Activated T-helper 1 cell treated with anti-CD3 and anti-CD28 coated beads, Interleukin-2, amount 50 U/mL, for 16 hours (primary cell): ENCODE data around the gene C11orf68.

Experiments
- DNase-seq, 2 donors: peaks; one replicate each; pipeline ENCODE4 v3.0.0-alpha.2; 2020; ENCODE audit warnings: low read depth in 1 of 2, low spot score in 1 of 2

Gene C11orf68

GRCh38 chr11:65872586-65873317 is 46.1 kb downstream of the C11orf68 start, which contains the start of gene EFEMP2:
Gene EFEMP2, minus strand, starts transcription at chr11:65872800. Its CDS starts 446 bp downstream, at chr11:65872354.
- DNase-seq = no peak

- DNase-seq = no peak
Measured at GRCh38 chr11:65871811-65872548, 46.9 kb downstream of the C11orf68 start.

- DNase-seq = no peak
Measured at GRCh38 chr11:65870706-65871681, 47.9 kb downstream of the C11orf68 start.

- no peak for DNase-seq
Measured at GRCh38 chr11:65870307-65870658, 48.6 kb downstream of the C11orf68 start.

GRCh38 chr11:65869643-65870306 is 49.1 kb downstream of the C11orf68 start:
- DNase-seq = no peak

- no peak for DNase-seq
Measured at GRCh38 chr11:65868907-65869306, 50.0 kb downstream of the C11orf68 start.

- no peak for DNase-seq
Measured at GRCh38 chr11:65868076-65868667, 50.7 kb downstream of the C11orf68 start.

GRCh38 chr11:65867284-65868071 is 51.4 kb downstream of the C11orf68 start:
- DNase-seq = no peak
